ENCODE data around the gene ADIPOQ.

Gene ADIPOQ

DNA sequence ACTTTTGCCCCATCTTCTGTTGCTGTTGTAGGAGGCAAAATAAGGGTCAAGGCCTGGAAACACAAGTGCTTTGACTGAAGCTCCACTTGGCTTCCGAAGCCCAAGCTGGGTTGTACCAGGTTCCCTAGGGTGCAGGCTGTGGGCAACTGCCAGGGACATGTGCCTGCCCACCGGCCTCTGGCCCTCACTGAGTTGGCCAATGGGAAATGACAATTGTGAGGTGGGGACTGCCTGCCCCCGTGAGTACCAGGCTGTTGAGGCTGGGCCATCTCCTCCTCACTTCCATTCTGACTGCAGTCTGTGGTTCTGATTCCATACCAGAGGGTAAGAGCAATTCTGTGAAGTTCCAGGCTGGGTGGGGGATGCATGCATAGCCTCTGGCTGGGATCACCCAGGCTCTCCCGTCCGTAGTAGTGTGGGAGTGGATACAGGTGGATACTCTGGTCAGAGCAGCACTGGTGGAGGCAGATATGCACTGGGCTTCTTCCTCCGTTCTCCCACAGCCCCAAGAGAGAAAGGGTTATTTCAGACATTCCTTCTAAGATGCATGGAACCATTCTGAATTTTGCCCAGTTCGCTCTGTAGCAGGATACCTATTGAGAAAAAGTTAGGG, at the start of gene ADIPOQ:
Gene ADIPOQ (plus strand): TSS at position 285 of the 613 bp plus-strand sequence. CDS start 10,349 bp downstream, outside the sequence.
- in situ Hi-C loops (cut with MboI; ENCODE audit: low sequenced_read_pairs), result loop anchor here (10.0 kb wide), 1 partner anchor 312 kb away; no protein-coding TSS in a partner anchor

DNA sequence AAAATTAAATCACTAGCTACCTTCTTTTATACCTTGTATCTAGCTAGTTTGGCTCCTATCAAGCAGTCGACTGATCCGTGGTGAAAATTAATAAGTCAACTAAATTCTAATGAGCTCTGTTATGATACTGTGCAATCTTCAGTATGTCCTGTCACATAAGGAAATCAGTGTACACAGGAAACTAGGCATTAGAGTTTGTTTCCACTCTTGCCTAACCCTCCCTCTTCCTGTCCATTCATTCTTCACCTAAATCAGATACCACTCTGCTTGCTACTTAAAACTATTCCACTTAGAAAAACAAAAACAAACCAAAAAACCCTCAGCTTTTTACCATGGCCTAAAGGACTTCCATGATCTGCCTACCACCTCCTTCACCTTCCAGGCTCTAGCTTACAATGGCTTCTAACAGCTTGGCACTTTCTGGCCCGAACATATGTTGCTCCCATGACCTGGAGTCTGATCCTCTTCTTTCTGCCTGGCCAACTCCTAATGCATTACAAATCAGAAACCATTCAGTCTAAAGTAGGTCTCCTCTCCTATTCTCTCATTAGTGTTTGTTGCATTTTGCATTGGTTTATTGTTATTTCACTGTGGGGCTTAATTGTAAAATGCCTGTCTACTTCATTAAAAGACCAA, 44.2 kb upstream of the ADIPOQ start:
- in situ Hi-C loops (cut with MboI; ENCODE audit: low sequenced_read_pairs), result no loop called here

DNA sequence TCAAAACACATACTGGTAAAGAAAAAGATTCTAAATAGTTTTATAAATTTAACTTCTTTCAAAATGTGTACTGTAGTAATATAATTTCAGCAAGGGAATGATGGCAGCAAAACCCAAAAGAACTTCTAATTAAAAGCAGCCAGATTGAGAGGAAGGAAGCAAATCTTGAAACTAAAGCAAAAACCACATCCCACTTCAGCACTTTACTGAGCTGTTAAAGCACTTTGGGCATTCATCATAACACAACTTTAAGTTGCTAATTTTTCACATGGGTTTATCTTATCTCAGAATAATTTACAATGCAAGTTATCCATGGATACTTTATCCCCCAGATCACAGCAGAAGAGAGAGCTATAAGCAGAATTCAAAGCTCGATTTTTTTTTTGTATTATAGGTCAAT, 42.2 kb upstream of the ADIPOQ start:
- in situ Hi-C loops (cut with MboI; ENCODE audit: low sequenced_read_pairs), result loop anchor here (25.0 kb wide), 2 partner anchors 188 to 813 kb away; partner anchors contain the start of gene AHSG

DNA sequence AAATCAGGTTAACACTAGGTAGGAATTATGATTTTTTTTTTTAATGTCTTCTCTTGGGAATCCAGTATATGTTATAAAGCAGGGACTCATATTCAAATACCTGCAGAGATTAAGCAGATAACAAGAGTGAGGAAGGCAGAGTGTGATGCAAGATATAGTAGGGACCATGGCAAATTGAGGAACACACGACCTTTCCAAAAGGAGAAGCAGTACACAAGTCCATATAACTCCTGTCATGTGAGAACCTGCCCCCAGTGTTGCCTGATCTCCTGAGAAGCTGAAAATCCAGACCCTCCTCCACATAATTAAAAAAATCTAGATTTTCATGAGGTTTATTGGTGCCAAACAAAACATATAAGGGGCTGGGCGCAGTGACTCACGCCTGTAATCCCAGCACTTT, 39.8 kb upstream of the ADIPOQ start:
- in situ Hi-C loops (cut with MboI; ENCODE audit: low sequenced_read_pairs), result loop anchor here (25.0 kb wide), 2 partner anchors 190 to 815 kb away; partner anchors contain the start of gene AHSG

DNA sequence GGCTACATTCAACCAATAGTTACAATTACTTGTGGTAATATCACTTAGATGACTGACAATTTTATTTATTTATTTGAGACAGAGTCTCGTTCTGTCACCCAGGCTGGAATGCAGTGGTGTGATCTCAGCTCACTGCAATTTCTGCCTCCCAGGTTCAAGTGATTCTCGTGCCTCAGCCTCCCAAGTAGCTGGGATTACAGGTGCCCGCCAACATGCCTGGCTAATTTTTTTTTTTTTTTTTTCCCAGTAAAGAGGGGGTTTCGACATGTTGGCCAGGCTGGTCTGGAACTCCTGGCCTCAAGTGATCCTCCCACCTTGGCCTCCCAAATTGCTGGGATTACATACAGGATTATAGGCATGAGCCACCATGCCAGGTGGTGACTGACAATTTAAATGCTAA, 39.1 kb upstream of the ADIPOQ start:
- in situ Hi-C loops (cut with MboI; ENCODE audit: low sequenced_read_pairs), result loop anchor here (25.0 kb wide), 2 partner anchors 191 to 816 kb away; partner anchors contain the start of gene AHSG

DNA sequence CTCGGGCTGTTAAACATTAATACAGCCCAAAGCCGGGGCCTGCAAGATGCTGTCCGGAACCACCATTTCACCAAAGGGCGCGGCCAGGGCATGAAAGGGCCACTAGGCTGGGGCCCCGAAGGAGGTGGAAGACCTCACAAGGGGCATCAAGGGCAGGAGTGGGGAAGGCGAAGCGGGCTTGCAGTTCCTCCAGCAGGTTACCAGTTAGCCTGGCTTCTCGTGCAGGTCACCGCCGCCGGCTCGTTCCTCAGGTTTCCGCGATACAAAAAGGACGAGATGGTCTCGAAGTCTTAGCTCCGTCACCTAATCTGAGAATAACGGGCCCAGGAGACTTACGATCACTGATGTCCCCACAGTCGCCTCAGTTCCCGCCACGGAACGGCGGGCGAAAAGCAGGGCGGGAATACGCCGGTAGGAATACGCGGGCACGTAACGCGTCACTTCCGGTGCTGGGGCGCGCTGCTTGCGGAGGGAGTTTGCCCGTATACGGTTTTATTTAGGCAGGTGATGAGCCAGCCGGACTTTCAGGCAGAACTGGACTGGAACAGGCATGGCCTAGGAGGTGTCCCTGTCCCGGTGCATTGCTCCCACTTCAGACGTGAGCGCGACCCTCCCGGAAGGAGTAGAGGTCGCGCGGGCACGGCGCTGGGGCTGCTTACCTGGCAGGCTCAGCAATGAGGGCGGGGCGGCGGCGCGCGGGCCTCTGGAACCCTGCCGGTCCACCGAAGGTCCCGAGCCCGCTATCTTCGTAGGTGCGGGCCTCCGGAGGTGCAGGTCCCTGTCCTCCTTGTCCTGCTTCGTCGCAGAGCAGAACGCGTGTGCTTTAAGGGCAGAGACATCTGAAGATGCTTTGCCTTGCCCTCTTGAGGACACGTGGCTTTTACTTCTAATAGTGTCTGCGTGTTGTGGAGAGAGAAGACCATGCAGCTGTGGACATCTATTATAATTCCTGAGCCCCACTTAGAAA, 36.1 kb upstream of the ADIPOQ start, which contains the start of gene RFC4:
Gene RFC4 (minus strand): TSS at position 394 of the 967 bp plus-strand sequence. CDS start 1,769 bp downstream, outside the sequence.
- in situ Hi-C loops (cut with MboI; ENCODE audit: low sequenced_read_pairs), result loop anchor here (25.0 kb wide), 2 partner anchors 194 to 819 kb away; partner anchors contain the start of gene AHSG

DNA sequence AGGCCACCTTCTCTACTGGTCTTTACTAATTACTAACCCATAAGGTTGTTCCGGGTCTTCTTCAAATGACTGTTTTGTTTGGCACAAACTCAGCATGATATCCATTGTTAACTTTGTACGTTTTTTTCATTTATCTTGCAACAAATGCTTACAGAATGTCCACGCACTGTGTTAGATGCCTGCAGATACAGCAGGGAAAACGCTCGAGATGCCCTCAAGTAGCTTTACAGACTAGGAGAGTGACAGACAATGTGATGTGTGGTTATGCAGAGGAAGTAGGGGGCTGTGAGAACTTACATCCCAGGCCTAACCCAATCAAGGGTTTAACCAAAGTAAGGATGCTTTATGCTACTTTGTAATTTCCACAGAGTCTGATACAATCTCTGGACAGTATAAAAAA, 35.3 kb upstream of the ADIPOQ start:
- in situ Hi-C loops (cut with MboI; ENCODE audit: low sequenced_read_pairs), result loop anchor here (25.0 kb wide), 2 partner anchors 195 to 820 kb away; partner anchors contain the start of gene AHSG

DNA sequence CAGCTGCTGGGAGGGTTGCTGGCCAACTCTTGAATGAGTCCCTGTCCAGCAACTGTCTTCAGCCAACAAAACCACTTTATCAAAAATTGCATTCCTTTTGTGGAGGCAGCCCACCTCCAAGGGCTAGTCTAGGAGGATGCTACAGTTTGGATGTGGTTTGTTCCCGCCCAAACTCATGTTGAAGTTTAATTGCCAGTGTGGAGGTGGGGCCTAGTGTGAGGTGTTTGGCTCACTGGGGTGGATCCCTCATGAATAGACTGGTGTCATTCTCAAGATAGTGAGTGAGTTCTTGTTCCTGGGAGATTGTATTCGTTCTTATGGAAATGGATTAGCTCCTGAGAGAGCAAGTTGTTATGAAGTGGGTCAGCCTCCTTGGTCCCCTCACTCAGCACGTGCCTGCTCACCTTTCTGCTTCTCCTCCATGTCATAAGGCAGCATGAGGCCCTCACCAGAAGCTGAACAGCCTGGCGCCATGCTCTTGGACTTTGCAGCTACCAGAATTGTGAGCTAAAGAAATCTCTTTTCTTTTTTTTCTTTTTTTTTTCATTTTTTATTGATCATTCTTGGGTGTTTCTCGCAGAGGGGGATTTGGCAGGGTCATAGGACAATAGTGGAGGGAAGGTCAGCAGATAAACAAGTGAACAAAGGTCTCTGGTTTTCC, 32.0 kb upstream of the ADIPOQ start:
- in situ Hi-C loops (cut with MboI; ENCODE audit: low sequenced_read_pairs), result loop anchor here (25.0 kb wide), 2 partner anchors 198 to 823 kb away; partner anchors contain the start of gene AHSG

DNA sequence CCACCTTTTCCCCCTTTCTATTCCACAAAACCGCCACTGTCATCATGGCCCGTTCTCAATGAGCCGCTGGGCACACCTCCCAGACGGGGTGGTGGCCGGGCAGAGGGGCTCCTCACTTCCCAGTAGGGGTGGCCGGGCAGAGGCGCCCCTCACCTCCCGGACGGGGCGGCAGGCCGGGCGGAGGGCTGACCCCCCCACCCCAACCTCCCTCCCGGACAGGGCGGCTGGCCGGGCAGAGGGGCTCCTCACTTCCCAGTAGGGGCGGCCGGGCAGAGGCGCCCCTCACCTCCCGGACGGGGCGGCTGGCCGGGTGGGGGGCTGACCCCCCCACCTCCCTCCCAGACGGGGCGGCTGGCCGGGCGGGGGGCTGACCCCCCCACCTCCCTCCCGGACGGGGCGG, 31.2 kb upstream of the ADIPOQ start:
- in situ Hi-C loops (cut with MboI; ENCODE audit: low sequenced_read_pairs), result loop anchor here (25.0 kb wide), 2 partner anchors 199 to 824 kb away; partner anchors contain the start of gene AHSG

DNA sequence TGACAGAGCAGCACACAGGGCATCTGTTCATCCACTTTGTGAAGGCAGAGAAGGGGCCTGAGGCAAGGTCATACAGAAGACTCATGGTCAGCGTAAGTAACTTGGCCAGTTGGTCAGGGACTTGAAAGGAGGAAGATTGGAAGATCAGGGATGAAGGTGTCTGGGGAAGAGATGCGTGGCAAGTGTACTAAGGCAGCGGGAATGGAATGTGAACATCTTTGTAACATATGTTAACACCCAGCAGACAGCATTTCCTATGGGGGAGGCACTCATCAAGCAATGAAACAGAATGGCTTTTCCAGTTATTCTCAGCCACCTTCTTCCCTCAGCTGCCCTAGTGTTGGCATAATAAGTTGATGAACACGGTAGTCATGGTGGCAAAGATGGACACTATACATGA, 28.4 kb upstream of the ADIPOQ start:
- in situ Hi-C loops (cut with MboI; ENCODE audit: low sequenced_read_pairs), result loop anchor here (25.0 kb wide), 2 partner anchors 202 to 827 kb away; partner anchors contain the start of gene AHSG

DNA sequence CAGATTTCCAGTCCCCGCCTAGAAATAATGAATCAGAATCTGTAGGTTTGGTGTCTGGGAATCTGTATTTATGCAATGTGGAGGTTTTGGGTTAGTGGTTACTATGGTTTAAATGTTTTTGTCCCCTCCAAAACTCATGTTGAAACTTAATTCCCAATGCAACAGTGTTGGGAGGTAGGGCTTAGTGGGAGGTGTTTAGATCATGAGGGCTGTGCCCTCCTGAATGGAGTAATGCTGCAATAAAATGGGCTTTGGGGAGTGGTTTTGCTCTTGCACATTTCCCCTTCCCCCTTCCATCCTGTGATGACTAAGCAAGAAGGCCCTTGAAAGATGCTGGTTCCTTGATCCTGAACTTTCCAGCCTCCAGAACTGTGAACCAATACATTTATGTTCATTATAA, 27.1 kb upstream of the ADIPOQ start:
- in situ Hi-C loops (cut with MboI; ENCODE audit: low sequenced_read_pairs), result loop anchor here (25.0 kb wide), 2 partner anchors 203 to 828 kb away; partner anchors contain the start of gene AHSG

DNA sequence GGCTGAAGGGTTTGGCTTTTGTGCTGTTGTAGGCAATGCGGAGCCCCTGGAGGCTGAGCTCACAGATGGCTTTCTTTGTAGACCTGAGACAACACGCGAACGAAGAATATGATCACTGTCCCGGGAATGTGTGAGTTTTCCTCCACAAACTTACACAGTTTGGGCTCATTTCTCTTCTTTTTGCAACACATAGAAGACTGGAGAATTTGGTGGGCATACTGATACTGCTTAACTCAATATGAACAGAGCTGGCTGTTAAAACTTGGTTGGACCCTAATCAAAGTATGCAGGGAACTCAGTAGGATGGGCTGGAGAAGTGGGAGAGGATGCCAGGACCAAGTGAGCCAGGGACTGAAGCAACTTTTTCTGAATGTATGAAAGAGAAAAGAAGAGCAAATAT, 24.0 kb upstream of the ADIPOQ start:
- in situ Hi-C loops (cut with MboI; ENCODE audit: low sequenced_read_pairs), result loop anchor here (25.0 kb wide), 2 partner anchors 206 to 831 kb away; partner anchors contain the start of gene AHSG

DNA sequence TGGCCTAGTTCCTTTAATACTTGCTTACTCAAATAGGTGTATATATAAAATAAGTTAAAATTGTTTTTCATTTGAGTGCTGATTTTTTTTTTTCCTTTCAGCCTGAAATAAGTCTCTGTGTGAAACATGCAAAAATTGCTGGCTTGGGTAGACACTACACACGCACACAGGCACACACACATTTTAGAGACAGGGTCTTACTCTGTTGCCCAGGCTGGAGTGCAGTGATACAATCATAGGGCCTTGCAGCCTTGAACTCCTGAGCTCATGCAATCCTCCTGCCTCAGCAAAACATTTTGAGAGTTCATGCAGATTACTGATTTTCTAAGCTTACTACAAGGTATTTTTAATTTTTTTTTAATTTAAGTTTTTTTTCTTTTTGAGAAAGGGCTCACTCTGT, 23.6 kb upstream of the ADIPOQ start:
- in situ Hi-C loops (cut with MboI; ENCODE audit: low sequenced_read_pairs), result loop anchor here (25.0 kb wide), 2 partner anchors 207 to 832 kb away; partner anchors contain the start of gene AHSG

DNA sequence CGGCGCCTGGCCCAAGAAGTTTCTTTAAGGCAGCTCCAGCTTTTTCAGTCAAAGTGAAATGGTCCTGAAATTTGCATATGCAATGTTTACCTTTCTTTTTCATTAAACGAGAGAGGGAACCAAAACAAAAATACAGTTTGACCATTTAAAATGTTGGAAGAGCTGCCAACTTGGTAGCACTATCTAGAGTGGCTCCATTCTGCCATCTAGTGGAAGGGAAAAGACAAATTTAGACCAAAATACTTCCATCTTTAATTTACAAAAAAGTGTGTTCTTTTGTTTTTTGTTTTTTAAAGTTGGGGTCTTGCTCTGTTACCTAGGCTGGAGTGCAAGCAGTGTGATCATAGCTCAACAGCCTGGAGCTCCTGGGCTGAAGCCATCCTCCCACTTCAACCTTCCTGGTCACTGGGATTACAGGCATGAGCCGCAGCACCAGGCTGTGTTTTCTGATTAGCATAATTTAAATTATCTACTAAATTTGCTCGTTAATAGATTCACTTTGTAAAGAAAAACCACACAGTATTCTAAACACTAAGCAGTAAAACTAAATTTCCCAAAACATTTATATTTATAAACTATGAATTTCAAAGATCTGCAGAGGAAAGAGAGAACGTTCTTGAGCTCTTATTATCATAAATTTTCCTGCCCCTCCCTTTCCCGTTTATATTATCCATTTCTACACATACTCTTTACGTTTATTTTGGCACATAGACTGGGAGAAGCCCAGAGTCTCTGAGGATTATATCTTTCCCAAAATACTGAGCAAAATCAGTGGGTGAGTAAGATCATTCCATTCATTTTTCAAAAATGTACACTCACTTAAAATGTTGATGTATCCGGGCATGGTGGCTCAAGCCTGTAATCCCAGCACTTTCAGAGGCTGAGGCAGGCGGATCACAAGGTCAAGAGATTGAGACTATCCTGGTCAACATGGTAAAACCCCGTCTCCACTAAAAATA, 20.8 kb upstream of the ADIPOQ start:
- in situ Hi-C loops (cut with MboI; ENCODE audit: low sequenced_read_pairs), result loop anchor here (25.0 kb wide), 2 partner anchors 209 to 834 kb away; partner anchors contain the start of gene AHSG

DNA sequence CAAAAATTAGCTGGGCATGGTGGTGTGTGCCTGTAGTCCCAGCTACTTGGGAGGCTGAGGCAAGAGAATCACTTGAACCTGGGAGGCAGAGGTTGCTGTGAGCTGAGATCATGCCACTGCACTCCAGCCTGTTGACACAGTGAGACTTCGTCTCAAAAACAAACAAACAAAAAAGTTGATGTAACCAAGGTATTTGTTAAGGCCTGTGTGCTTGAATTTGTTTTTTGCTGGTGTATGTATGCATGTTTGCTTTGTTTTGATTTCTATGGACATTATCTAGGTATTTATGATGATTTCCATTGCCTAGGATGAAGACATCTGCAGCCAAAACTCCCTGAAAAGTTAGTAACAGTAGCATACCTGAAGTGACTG, 20.1 kb upstream of the ADIPOQ start:
- in situ Hi-C loops (cut with MboI; ENCODE audit: low sequenced_read_pairs), result loop anchor here (25.0 kb wide), 2 partner anchors 210 to 835 kb away; partner anchors contain the start of gene AHSG

DNA sequence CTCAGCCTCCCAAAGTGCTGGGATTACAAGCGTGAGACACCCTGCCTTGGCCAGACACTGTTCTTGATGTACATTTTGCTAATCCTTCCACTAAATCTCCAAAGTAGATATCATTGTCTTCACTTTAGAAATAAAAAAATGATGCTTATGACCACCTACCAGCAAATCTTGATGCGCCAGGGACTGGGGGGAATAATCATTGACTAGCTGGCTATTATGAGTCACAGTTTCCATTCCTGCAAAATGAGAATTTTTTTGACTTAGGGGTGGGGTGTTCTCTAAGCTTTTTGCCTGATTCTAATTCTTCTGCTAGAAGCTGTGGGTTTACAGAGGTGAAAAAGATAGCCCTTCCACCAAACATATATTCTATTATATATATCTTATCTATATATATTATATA, 19.1 kb upstream of the ADIPOQ start:
- in situ Hi-C loops (cut with MboI; ENCODE audit: low sequenced_read_pairs), result loop anchor here (25.0 kb wide), 2 partner anchors 211 to 836 kb away; partner anchors contain the start of gene AHSG

DNA sequence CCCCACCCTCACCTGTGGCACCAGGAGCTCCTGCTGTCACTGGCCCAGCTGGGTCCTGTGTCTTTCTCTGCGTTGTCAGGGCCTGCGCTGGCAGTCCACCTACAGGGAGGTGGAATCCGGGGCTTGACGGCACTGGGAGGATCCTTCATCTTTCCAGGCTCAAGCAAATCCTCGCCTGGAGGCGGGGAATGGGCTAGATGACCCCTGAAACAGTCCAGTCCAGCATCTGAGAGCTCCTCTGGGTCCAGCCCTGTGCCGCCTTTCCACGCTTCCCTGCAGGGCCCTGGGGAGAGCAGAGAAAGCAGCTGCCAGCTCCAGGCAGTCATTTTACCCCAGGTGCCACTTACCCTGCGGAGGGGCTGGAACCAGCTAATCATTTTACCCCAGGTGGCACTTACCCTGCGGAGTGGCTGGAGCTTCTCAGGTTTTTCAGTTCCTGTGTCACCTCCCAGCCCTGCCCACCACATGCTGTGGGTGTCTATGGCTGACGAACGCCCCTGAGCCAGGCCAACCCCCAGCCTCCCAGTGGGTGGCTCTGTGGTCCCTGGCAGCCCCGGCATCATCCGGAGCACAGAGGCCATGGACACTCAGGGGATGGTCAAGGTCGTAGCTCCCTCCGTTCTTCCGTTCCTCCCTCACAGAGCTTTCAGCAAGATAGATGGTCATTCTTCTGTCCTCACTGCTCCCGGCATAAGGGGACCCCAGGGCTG, 17.9 kb upstream of the ADIPOQ start:
- in situ Hi-C loops (cut with MboI; ENCODE audit: low sequenced_read_pairs), result loop anchor here (25.0 kb wide), 2 partner anchors 212 to 837 kb away; partner anchors contain the start of gene AHSG

DNA sequence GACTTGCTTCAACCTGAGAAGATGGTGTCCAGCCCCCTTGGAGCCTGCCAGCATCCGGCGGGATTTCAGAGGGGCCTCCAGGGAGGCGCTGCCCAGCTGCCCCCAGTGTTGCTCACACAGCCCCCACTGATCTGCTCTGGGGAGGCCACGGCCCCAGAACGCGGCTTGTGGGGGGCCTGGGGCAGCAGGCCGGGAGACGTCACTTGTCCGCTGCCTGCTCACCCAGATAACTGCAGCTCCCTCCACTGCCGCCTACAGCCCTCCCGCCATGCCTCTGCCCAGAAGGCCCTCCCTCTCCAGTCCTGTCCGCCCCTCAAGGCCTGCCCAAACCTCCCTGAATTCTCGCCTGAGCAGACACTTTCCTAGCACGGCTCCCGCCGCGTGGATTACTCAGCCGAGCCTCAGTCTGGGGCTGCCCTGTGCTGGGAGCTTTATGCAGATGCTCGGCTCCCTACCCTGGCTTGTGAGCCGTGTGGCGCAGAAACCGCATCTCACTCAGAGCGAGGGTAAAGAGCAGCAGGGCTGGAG, 17.2 kb upstream of the ADIPOQ start:
- in situ Hi-C loops (cut with MboI; ENCODE audit: low sequenced_read_pairs), result no loop called here

Data from HL-60/S4 treated with retinoic acid at 250 ng/mL for 4 days and 3 days (cell line).